Measurements from ENCODE around the gene NDOR1.

Gene NDOR1

GRCh38 chr9:137221506-137222111 is 16.1 kb downstream of the NDOR1 start:
- H3K4me3 ChIP-seq (ENCODE audit: control insufficient read depth, low read depth, low read length) = peak overlapping the region; percentile 29
- DNase-seq (ENCODE audit: low read depth) = no peak
- no peak for TF ChIP-seq CTCF (IDR thresholded peaks at IDR 0.05; ENCODE audit: control insufficient read depth, insufficient read depth, low read depth, low read length, missing control alignments)

- DNase-seq (ENCODE audit: low read depth) = no peak
- no peak for TF ChIP-seq CTCF (IDR thresholded peaks at IDR 0.05; ENCODE audit: control insufficient read depth, insufficient read depth, low read depth, low read length, missing control alignments)
- peak within 1 kb of the TSS; percentile 91 for H3K4me3 ChIP-seq (ENCODE audit: control insufficient read depth, low read depth, low read length)
These were observed 16.9 kb downstream of the NDOR1 start, which contains the start of gene RNF208 for GRCh38 chr9:137222190-137223077. Gene RNF208, minus strand, starts transcription at chr9:137222240. Its CDS starts 1,028 bp downstream, at chr9:137221212.

GRCh38 chr9:137223078-137223970 is 17.8 kb downstream of the NDOR1 start:
- peak overlapping the region; percentile 91 for H3K4me3 ChIP-seq (ENCODE audit: control insufficient read depth, low read depth, low read length)
- peak; percentile 91 for DNase-seq (ENCODE audit: low read depth)
- TF ChIP-seq CTCF (IDR thresholded peaks at IDR 0.05; ENCODE audit: control insufficient read depth, insufficient read depth, low read depth, low read length, missing control alignments) = no peak

- no peak for DNase-seq (ENCODE audit: low read depth)
- peak within 1 kb of the TSS; percentile 91 for H3K4me3 ChIP-seq (ENCODE audit: control insufficient read depth, low read depth, low read length)
- no peak for TF ChIP-seq CTCF (IDR thresholded peaks at IDR 0.05; ENCODE audit: control insufficient read depth, insufficient read depth, low read depth, low read length, missing control alignments)
These were observed 19.6 kb downstream of the NDOR1 start, which contains the start of gene CYSRT1 for GRCh38 chr9:137224830-137225694. Gene CYSRT1, plus strand, starts transcription at chr9:137225174. Its CDS starts 448 bp downstream, at chr9:137225622.

- H3K4me3 ChIP-seq (ENCODE audit: control insufficient read depth, low read depth, low read length) = no peak overlapping the region
- DNase-seq (ENCODE audit: low read depth) = no peak
- TF ChIP-seq CTCF (IDR thresholded peaks at IDR 0.05; ENCODE audit: control insufficient read depth, insufficient read depth, low read depth, low read length, missing control alignments) = no peak
These were observed 20.3 kb downstream of the NDOR1 start for GRCh38 chr9:137225699-137226331.

All from AG09309 (cell line).